Liver (tissue), 9 donors: Measurements from ENCODE around the gene SLFN11. TPM values are rescaled to one million over a fixed set of nuclear protein-coding genes. Genes with fewer than 3 reads are reported as not detected.

Experiments used
- DNase-seq: peaks from one replicate; pipeline ENCODE4 v3.0.0-alpha.2; 2017; ENCODE audit warnings: low spot score
- H3K27ac ChIP-seq, 2 donors: one replicate each; pipeline ENCODE4 v1.7.0; 2013; ENCODE audit warnings: inconsistent platforms in 2 of 2, low read length in 2 of 2, control low read depth in 1 of 2, low read depth in 1 of 2, mild to moderate bottlenecking in 1 of 2
- H3K27me3 ChIP-seq, 4 donors: one replicate each; pipeline versions ENCODE4 v1.6.1 to v1.7.0; 2013; ENCODE audit warnings: low read length in 3 of 4, inconsistent platforms in 1 of 4, mild to moderate bottlenecking in 1 of 4, moderate library complexity in 1 of 4; ENCODE audit not compliant: control insufficient read depth in 4 of 4, insufficient read depth in 4 of 4
- H3K36me3 ChIP-seq, 4 donors: one replicate each; pipeline versions ENCODE4 v1.6.1 to v1.7.0; 2013; ENCODE audit warnings: low read length in 3 of 4, mild to moderate bottlenecking in 3 of 4, low read depth in 1 of 4, moderate library complexity in 1 of 4; ENCODE audit not compliant: control insufficient read depth in 4 of 4, insufficient read depth in 3 of 4
- H3K4me1 ChIP-seq, 4 donors: one replicate each; pipeline versions ENCODE4 v1.6.1 to v1.7.0; 2013; ENCODE audit warnings: low read length in 3 of 4, mild to moderate bottlenecking in 3 of 4, moderate library complexity in 1 of 4; ENCODE audit not compliant: control insufficient read depth in 4 of 4, insufficient read depth in 4 of 4
- H3K4me3 ChIP-seq, 3 donors: one replicate each; pipeline versions ENCODE4 v1.6.1 to v1.7.0; 2013; ENCODE audit warnings: low read length in 3 of 3, control low read depth in 1 of 3, low read depth in 1 of 3, mild to moderate bottlenecking in 1 of 3
- H3K9ac ChIP-seq, 2 donors: one replicate each; pipeline ENCODE4 v1.7.0; 2013; ENCODE audit warnings: low read length in 2 of 2, mild to moderate bottlenecking in 2 of 2, moderate library complexity in 2 of 2, control low read depth in 1 of 2, low read depth in 1 of 2
- H3K9me3 ChIP-seq, 4 donors: one replicate each; pipeline versions ENCODE4 v1.6.1 to v1.7.0; 2013; ENCODE audit warnings: low read length in 3 of 4; ENCODE audit not compliant: control insufficient read depth in 4 of 4
- EGR1 ChIP-seq, 2 donors: IDR thresholded peaks; 2 replicates each; pipeline ENCODE4 v1.6.1; 2016 to 2018; ENCODE audit warnings: antibody characterized with exemption in 2 of 2, low read depth in 2 of 2
- GABPA ChIP-seq, 2 donors: IDR thresholded peaks in 1 of 2; conservative IDR thresholded peaks in 1 of 2; 2 replicates each; pipeline ENCODE4 v1.6.1; 2016; ENCODE audit warnings: antibody characterized with exemption in 2 of 2, mild to moderate bottlenecking in 1 of 2, moderate library complexity in 1 of 2
- HNF4A ChIP-seq, 2 donors: conservative IDR thresholded peaks; 2 replicates each; pipeline ENCODE4 v1.6.1; 2016; ENCODE audit warnings: antibody characterized with exemption in 2 of 2, mild to moderate bottlenecking in 2 of 2
- HNF4G ChIP-seq: IDR thresholded peaks from 2 replicates; pipeline ENCODE4 v1.6.1; 2016; ENCODE audit warnings: antibody characterized with exemption
- JUND ChIP-seq, 2 donors: IDR thresholded peaks; 2 replicates each; pipeline ENCODE4 v1.6.1; 2016; ENCODE audit warnings: antibody characterized with exemption in 2 of 2
- MAX ChIP-seq: IDR thresholded peaks from 2 replicates; pipeline ENCODE4 v1.6.1; 2016; ENCODE audit warnings: antibody characterized with exemption
- NR2F2 ChIP-seq: IDR thresholded peaks from 2 replicates; pipeline ENCODE4 v1.6.1; 2016; ENCODE audit warnings: antibody characterized with exemption
- REST ChIP-seq: IDR thresholded peaks from 2 replicates; pipeline ENCODE4 v1.6.1; 2016; ENCODE audit warnings: antibody characterized with exemption, mild to moderate bottlenecking
- SP1 ChIP-seq: IDR thresholded peaks from 2 replicates; pipeline ENCODE4 v1.6.1; 2018; ENCODE audit warnings: antibody characterized with exemption, mild to moderate bottlenecking
- TAF1 ChIP-seq: conservative IDR thresholded peaks from 2 replicates; pipeline ENCODE4 v1.6.1; 2016; ENCODE audit warnings: antibody characterized with exemption, mild to moderate bottlenecking
- YY1 ChIP-seq: IDR thresholded peaks from 2 replicates; pipeline ENCODE4 v1.6.1; 2016; ENCODE audit warnings: antibody characterized with exemption, mild to moderate bottlenecking
- WGBS: extraction: QIAGEN DNeasy Blood & Tissue Kit; methylation state at CpG from one replicate; pipeline ENCODE4 v1.1.7; 2013; 5-methylcytosine and 5-hydroxymethylcytosine counted together
- polyA plus RNA-seq, 2 donors: library from polyadenylated mRNA; stranded (reverse) in 1 of 2; unstranded in 1 of 2; fragments of 200-250 nt in 1 of 2; fragments of >200 nt in 1 of 2; fragmentation: Nextera tagmentation in 1 of 2; extraction: Ambion mirVana in 1 of 2; gene quantifications; one replicate each; pipeline versions ENCODE4 v1.2.1 to v1.2.3, GENCODE V29; 2013 to 2015
- total RNA-seq, 2 donors: library from RNA; depleted of rRNA; stranded (reverse); fragments of >200 nt; gene quantifications; one replicate each; pipeline ENCODE4 v1.2.3, GENCODE V29; 2014
- TF ChIP-seq, protein P1 (sequence below): IDR thresholded peaks from 2 replicates; pipeline ENCODE4 v1.6.1; 2016; ENCODE audit warnings: antibody characterized with exemption
- TF ChIP-seq, protein P2 (sequence below): IDR thresholded peaks from 2 replicates; pipeline ENCODE4 v1.6.1; 2016; ENCODE audit warnings: antibody characterized with exemption
- TF ChIP-seq, protein P3 (sequence below): fragments of 150-350 bp; IDR thresholded peaks from 2 replicates; pipeline ENCODE4 v1.5.1; 2017; ENCODE audit warnings: improper control_type of control experiment, low read depth, low read length; ENCODE audit not compliant: missing input control
- donor health status: healthy.
- donor health status: healthy.
- donor health status: healthy.
- donor health status: healthy.
- donor health status: healthy.

SLFN11 gene
- total and polyA plus RNA-seq, 4 donors = 1.6 to 18.7 (median 6.2) TPM

DNA sequence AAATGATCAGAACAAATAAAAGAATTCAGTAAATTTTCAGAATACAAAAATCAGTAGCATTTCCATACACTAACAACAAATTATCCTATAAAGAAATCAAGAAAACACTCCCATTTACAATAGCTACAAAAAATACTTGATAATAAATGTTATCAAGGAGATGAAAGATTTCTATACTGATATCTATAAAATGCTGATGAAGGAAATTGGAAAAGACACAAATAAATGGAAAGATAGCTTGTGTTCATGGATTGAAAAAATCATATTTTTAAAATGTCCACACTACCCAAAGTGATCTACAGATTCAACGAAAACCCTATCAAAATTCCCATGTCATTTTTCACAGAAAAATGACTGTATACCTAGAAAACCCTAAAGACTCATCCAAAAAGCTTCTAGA is 40.8 kb upstream of the SLFN11 start:
- H3K27me3 ChIP-seq = no peaks in the 10 kb centered on the region
- 89% methylated on average over 1 of the region's 1 CpG for WGBS
- no peak overlapping the region for H3K27ac ChIP-seq
- no peak overlapping the region for H3K9ac ChIP-seq
- H3K36me3 ChIP-seq = peaks cover 0 to 4% (median 0%) of the 10 kb centered on the region in 4 donors
- TF ChIP-seq TAF1 (no peak), NR2F2 (no peak), EGR1 (IDR thresholded peaks at IDR 0.05; ENCODE audit: low read depth in 2 of 2) (no peak), MAX (no peak), SP1 (no peak), HNF4A (conservative IDR thresholded peaks at IDR 0.05) (no peak), JUND (IDR thresholded peaks at IDR 0.05) (no peak), GABPA (IDR thresholded peaks at IDR 0.05 in 1 of 2, conservative IDR thresholded peaks at IDR 0.05 in 1 of 2) (no peak)
- TF ChIP-seq, protein P1, sequence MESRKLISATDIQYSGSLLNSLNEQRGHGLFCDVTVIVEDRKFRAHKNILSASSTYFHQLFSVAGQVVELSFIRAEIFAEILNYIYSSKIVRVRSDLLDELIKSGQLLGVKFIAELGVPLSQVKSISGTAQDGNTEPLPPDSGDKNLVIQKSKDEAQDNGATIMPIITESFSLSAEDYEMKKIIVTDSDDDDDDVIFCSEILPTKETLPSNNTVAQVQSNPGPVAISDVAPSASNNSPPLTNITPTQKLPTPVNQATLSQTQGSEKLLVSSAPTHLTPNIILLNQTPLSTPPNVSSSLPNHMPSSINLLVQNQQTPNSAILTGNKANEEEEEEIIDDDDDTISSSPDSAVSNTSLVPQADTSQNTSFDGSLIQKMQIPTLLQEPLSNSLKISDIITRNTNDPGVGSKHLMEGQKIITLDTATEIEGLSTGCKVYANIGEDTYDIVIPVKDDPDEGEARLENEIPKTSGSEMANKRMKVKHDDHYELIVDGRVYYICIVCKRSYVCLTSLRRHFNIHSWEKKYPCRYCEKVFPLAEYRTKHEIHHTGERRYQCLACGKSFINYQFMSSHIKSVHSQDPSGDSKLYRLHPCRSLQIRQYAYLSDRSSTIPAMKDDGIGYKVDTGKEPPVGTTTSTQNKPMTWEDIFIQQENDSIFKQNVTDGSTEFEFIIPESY = no peak
- TF ChIP-seq, protein P2, sequence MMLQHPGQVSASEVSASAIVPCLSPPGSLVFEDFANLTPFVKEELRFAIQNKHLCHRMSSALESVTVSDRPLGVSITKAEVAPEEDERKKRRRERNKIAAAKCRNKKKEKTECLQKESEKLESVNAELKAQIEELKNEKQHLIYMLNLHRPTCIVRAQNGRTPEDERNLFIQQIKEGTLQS = no peak
- no peak overlapping the region for H3K4me3 ChIP-seq
- H3K4me1 ChIP-seq = no peaks in the 10 kb centered on the region
- peaks cover 0 to 2% (median 0%) of the 10 kb centered on the region in 4 donors for H3K9me3 ChIP-seq
- DNase-seq = no peak

DNA sequence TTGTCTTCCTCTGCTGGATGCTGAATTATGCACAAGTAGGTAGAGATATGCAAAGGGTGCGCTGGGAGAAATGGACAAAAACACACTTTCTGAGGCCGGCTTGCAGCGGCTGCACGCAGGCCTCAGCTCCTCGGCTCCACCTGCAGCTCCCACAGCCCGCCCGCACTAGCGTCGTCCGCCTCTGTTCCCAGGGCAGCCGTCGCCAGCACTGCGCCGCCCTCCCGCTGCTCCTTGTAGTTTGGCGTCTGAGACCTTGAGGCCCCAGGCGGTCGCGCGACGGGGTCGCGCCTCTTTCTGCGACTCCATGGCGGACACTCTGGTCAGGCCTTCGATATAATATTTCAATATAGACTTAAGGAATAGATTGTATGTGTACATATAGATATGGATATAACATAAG is 34.1 kb upstream of the SLFN11 start:
- no peak overlapping the region for H3K4me3 ChIP-seq
- DNase-seq = no peak
- TF ChIP-seq HNF4A (conservative IDR thresholded peaks at IDR 0.05) (no peak), EGR1 (IDR thresholded peaks at IDR 0.05; ENCODE audit: low read depth in 2 of 2) (no peak), HNF4G (no peak), SP1 (no peak), REST (no peak), MAX (no peak), YY1 (no peak)
- TF ChIP-seq, protein P1 = no peak
- TF ChIP-seq, protein P3, sequence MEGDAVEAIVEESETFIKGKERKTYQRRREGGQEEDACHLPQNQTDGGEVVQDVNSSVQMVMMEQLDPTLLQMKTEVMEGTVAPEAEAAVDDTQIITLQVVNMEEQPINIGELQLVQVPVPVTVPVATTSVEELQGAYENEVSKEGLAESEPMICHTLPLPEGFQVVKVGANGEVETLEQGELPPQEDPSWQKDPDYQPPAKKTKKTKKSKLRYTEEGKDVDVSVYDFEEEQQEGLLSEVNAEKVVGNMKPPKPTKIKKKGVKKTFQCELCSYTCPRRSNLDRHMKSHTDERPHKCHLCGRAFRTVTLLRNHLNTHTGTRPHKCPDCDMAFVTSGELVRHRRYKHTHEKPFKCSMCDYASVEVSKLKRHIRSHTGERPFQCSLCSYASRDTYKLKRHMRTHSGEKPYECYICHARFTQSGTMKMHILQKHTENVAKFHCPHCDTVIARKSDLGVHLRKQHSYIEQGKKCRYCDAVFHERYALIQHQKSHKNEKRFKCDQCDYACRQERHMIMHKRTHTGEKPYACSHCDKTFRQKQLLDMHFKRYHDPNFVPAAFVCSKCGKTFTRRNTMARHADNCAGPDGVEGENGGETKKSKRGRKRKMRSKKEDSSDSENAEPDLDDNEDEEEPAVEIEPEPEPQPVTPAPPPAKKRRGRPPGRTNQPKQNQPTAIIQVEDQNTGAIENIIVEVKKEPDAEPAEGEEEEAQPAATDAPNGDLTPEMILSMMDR = no peak

More for the DNA sequence above, 34.1 kb upstream of the SLFN11 start:
- H3K27me3 ChIP-seq = peaks cover 0 to 2% (median 0%) of the 10 kb centered on the region in 4 donors
- peaks cover 0 to 3% (median 0%) of the 10 kb centered on the region in 4 donors for H3K9me3 ChIP-seq
- H3K4me1 ChIP-seq = no peaks in the 10 kb centered on the region
- no peak overlapping the region for H3K9ac ChIP-seq
- no peak overlapping the region for H3K27ac ChIP-seq
- peaks cover 0 to 3% (median 0%) of the 10 kb centered on the region in 4 donors for H3K36me3 ChIP-seq
- WGBS = 83% methylated on average over 26 of the region's 26 CpGs
